Prostate gland (tissue), 2 donors: ENCODE data around the gene PLEKHA3.

Source experiments
- POLR2AphosphoS5 ChIP-seq: sonication (generic); formaldehyde crosslinking; IDR thresholded peaks from one replicate; pipeline ENCODE4 v1.6.1; 2017; ENCODE audit warnings: antibody characterized with exemption
- TF ChIP-seq, protein P1 (sequence below), 4 experiments: fragments of 200-600 bp in 2 of 4; fragments of 450-650 bp in 2 of 4; sonication (generic) in 2 of 4; IDR thresholded peaks; 1 replicate in 3 of 4; 2 replicates in 1 of 4; pipeline ENCODE4 v1.5.1; 2016 to 2019; ENCODE audit warnings: antibody characterized with exemption in 4 of 4, mild to moderate bottlenecking in 2 of 4, moderate library complexity in 2 of 4

DNA sequence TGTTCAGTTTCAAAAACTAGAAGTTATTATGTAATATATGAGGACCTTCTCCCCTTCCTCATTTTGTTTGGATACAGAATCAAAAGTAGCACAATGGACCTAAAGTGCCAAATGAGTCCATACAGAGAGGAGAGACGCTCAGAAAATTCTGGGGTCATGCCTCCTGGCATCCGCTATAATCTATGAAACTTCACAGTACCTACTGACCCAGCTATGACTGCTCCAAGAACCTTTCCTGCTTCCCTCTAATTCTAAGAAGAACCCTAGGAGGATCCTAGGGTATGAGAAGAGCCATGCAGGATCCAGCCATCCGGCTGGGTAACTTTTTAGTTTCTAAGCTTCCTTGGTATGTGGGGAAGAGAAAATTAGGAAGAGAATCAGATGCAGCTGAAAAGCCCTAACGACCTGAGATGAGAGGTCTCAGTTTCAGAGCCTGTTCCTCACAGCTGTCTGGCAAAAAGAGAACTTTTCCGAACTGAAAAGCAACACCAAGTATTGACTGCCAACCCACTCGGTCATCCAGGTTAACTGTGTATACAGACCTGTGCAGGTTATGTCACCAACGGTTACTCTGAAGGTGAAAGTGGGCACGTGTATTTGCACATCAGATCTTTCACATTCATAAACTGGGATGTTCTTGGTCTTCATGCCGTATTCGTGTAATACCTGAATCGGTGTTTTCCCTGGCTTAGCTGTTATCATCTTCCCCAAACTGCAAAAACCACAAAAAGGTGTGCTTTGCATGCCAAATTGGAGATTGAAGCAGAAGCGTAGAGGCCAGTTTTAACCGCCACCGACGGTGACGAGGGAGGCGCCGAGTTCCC lies 30.3 kb upstream of the PLEKHA3 start:
- TF ChIP-seq POLR2AphosphoS5, result no peak
- TF ChIP-seq, protein P1, sequence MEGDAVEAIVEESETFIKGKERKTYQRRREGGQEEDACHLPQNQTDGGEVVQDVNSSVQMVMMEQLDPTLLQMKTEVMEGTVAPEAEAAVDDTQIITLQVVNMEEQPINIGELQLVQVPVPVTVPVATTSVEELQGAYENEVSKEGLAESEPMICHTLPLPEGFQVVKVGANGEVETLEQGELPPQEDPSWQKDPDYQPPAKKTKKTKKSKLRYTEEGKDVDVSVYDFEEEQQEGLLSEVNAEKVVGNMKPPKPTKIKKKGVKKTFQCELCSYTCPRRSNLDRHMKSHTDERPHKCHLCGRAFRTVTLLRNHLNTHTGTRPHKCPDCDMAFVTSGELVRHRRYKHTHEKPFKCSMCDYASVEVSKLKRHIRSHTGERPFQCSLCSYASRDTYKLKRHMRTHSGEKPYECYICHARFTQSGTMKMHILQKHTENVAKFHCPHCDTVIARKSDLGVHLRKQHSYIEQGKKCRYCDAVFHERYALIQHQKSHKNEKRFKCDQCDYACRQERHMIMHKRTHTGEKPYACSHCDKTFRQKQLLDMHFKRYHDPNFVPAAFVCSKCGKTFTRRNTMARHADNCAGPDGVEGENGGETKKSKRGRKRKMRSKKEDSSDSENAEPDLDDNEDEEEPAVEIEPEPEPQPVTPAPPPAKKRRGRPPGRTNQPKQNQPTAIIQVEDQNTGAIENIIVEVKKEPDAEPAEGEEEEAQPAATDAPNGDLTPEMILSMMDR (IDR thresholded peaks at IDR 0.05), result no peak
